Measurements from ENCODE around the gene BEND6. TPM values are rescaled to one million over a fixed set of nuclear protein-coding genes. Genes with fewer than 3 reads are reported as not detected.

Gene BEND6
- total RNA-seq, 1 experiment from 2014 or later, result 8.0 TPM

DNA sequence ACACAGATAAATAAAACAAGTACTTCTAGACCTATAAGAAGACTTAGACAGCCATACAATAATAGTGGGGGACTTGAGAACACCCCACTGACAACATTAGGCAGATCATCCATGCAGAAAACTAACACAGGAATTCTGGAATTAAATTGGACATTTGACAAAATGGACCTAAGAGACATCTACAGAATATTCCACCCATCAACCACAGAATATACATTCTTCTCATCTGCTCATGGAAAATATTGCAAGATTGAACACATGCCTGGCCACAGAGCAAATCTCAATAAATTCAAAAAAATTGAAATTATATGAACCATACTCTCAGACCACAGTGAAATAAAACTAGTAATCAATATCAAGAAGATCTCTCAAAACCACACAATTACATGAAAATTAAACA lies 47.3 kb downstream of the BEND6 start:
- ChIA-PET CTCF (no interaction called here), POLR2A (no interaction called here)
- no TSS peak for BruUV-seq (replicated peaks)
- ATAC-seq (no peak), DNase-seq (ENCODE audit: low read depth, low spot score) (no peak)
- intact Hi-C loops (cut with micrococcal nuclease; ENCODE audit: unreplicated experiment), result no loop called here
- H3K4me1 ChIP-seq (ENCODE audit: control insufficient read depth, insufficient read depth, low read length), result no peaks in the 10 kb centered on the region
- in situ Hi-C loops (cut with HindIII; ENCODE audit: low pct_unique_long_range_greater_than_20kb, low sequenced_read_pairs), result no loop called here
- no peak overlapping the region for H3K4me3 ChIP-seq (ENCODE audit: low read depth in 2 of 2, low read length in 2 of 2)
- no peak overlapping the region for H3K27ac ChIP-seq (ENCODE audit: low read length)
- TF ChIP-seq REST (IDR thresholded peaks at IDR 0.05; ENCODE audit: insufficient read depth in 1 of 2, low read depth in 2 of 2, low read length in 1 of 2), result no peak
- TF ChIP-seq POLR2AphosphoS5 (IDR thresholded peaks at IDR 0.05; ENCODE audit: low read depth, low read length), result no peak
- TF ChIP-seq CTCF (IDR thresholded peaks at IDR 0.05), result no peak
- no peak for TF ChIP-seq TCF7L2 (IDR thresholded peaks at IDR 0.05; ENCODE audit: low read depth, low read length)
- H3K27me3 ChIP-seq (ENCODE audit: control insufficient read depth, insufficient read depth, low read length), result no peaks in the 10 kb centered on the region
- peaks cover 6% of the 10 kb centered on the region; the same call in 1 of the 2 replicates for H3K9me3 ChIP-seq (ENCODE audit: control insufficient read depth, insufficient read depth, low read depth, low read length)
- H3K36me3 ChIP-seq (ENCODE audit: control insufficient read depth, insufficient read depth, low read length), result no peaks in the 10 kb centered on the region

DNA sequence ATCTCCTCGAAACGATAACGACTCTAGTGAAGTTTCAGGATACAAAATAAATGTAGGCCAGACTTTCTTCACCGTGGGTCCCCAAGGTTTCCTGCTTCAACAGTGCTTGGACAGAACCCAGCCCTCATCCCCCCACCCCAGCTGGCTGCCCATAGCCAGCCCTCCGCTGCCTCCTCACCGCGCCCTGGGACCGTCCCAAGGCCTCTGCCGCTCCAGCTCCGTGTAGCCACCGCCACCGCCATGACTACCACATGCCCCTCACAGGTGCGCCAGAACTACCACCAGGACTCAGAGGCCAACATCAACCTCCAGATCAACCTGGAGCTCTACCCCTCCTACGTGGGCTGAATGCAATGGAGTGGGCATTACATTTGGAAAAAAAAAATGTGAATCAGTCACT lies 49.4 kb downstream of the BEND6 start:
- no peaks in the 10 kb centered on the region for H3K36me3 ChIP-seq (ENCODE audit: control insufficient read depth, insufficient read depth, low read length)
- no peak overlapping the region for H3K4me3 ChIP-seq (ENCODE audit: low read depth in 2 of 2, low read length in 2 of 2)
- ATAC-seq, result no peak
- BruUV-seq (replicated peaks), result no TSS peak
- no peaks in the 10 kb centered on the region for H3K9me3 ChIP-seq (ENCODE audit: control insufficient read depth, insufficient read depth, low read depth, low read length)
- no peaks in the 10 kb centered on the region for H3K4me1 ChIP-seq (ENCODE audit: control insufficient read depth, insufficient read depth, low read length)
- H3K27ac ChIP-seq (ENCODE audit: low read length), result no peak overlapping the region
- ChIA-PET POLR2A (interaction anchor here (0.7 kb wide), 1 partner anchor 116 kb away, joined by 3 read pairs; no protein-coding TSS in a partner anchor), CTCF (no interaction called here)
- in situ Hi-C loops (cut with HindIII; ENCODE audit: low pct_unique_long_range_greater_than_20kb, low sequenced_read_pairs) (no loop called here), intact Hi-C loops (cut with micrococcal nuclease; ENCODE audit: unreplicated experiment) (no loop called here)
- no peak for TF ChIP-seq REST (IDR thresholded peaks at IDR 0.05; ENCODE audit: insufficient read depth in 1 of 2, low read depth in 2 of 2, low read length in 1 of 2)
- TF ChIP-seq SIN3A (IDR thresholded peaks at IDR 0.05; ENCODE audit: borderline replicate concordance, insufficient read depth, low read depth, low read length), result no peak
- TF ChIP-seq POLR2AphosphoS5 (IDR thresholded peaks at IDR 0.05; ENCODE audit: low read depth, low read length), result no peak
- TF ChIP-seq CTCF (IDR thresholded peaks at IDR 0.05), result no peak
- no peak for TF ChIP-seq TCF7L2 (IDR thresholded peaks at IDR 0.05; ENCODE audit: low read depth, low read length)
- DNase-seq (ENCODE audit: low read depth, low spot score), result no peak
- H3K27me3 ChIP-seq (ENCODE audit: control insufficient read depth, insufficient read depth, low read length), result no peaks in the 10 kb centered on the region
